Effector CD8-positive, alpha-beta T cell (primary cell): Measurements from ENCODE around the gene FKBP6.
"Not testable (repeated sequence)": the region's sequence is repeated elsewhere in the genome, so short reads cannot be mapped to it uniquely, and the experiment has no call there.

ENCODE experiments used
- DNase-seq: peaks from one replicate; lab custom pipeline; 2025; lab: John Stamatoyannopoulos, UW

FKBP6 gene

DNA sequence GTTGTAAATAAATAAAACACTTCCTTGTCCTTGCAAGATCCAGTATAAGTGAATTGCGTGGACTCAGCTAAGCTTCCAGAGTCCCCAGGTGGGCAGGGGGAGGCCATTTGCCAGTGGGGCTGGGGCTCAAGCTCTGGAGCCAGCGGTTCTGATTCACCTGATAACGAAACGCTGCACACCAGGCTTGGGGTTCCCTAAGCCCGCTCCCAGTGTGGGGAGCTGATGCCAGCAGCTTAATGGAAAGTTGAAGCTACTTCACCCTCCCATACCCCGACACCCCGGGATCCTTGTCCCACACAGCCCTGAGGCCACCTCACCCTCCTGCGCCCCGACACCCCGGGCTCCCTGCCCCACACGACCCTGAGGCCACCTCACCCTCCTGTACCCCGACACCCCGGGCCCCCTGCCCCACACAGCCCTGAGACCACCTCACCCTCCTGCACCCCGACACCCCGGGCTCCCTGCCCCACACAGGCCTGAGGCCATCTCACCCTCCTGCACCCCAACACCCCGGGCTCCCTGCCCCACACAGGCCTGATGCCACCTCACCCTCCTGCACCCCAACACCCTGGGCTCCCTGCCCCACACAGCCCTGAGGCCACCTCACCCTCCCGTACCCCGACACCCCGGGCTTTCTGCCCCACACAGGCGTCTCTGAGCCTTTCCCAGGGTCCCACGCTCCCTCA lies 30.8 kb downstream of the FKBP6 start:
- no peak for DNase-seq

DNA sequence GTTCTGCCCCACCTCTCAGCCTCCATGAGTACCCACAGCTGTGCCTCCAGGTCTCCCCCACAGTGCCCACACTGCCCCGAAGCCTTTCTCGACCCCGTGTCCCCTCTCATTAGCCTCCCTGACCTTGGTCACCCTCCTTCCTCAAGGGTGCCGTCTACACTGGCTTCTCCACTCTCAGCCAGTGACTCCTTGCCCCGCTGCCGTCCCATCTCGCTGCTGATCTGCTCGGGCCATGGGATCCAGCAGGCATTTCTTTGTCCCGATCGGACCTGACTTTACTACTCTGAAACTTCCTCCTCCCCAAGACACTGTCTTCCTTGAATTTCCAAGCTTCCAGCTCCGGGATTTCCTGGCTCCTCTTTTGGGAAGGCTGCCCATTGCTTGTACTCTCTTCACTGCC lies 31.3 kb downstream of the FKBP6 start:
- DNase-seq: no peak

- no peak for DNase-seq
These were observed 31.9 kb downstream of the FKBP6 start for GRCh38 chr7:73359746-73360375.

DNA sequence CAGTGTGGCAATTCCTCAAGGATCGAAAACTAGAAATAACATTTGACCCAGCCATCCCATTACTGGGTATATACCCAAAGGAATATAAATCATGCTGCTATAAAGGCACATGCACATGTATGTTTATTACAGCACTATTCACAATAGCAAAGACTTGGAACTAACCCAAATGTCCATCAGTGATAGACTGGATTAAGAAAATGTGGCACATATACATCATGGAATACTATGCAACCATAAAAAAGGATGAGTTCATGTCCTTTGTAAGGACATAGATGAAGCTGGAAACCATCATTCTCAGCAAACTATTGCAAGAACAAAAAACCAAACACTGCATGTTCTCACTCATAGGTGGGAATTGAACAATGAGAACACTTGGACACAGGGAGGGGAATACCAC lies 32.6 kb downstream of the FKBP6 start:
- DNase-seq: not testable (repeated sequence)

DNA sequence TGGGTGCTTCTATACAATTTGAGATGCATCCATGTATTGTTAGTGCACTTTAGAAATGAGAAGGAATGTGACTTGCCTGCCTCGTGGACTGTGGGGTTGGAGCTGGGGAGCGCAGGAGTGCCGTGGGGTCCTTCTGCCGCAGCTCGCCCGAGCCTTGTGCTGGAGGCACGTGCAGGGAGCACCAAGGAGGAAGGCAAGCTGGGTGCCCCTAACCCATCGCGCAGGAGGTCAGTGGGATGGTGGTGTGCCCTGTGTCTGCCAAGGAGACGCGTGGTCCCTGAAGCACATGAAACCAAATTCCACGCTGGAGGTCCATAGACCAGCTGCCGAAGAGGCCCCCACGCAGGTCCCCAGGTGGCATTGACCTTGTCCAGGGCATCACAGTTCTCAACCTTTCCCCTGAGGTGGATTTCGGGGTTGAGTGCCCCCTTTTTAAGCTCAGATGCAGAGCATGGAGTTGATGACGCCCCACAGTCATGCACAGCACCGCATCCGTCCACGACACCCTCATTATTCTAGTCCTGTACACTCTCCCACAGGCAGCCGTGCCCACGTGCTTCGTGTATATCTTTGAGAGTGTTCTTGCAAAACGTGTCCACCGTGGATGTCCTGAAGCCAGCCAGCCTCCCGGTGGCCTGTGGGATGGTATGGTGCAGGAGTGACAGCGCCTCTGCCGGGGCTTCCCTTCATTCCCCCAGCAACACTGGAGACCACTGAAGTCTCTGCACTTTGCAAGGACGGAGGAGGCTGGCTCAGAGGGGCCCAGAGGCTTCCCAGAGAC lies 35.5 kb downstream of the FKBP6 start:
- no peak for DNase-seq

GRCh38 chr7:73364006-73364728 lies 36.2 kb downstream of the FKBP6 start:
- DNase-seq: no peak

- DNase-seq: no peak
These were observed 38.2 kb downstream of the FKBP6 start for GRCh38 chr7:73366127-73366526.

DNA sequence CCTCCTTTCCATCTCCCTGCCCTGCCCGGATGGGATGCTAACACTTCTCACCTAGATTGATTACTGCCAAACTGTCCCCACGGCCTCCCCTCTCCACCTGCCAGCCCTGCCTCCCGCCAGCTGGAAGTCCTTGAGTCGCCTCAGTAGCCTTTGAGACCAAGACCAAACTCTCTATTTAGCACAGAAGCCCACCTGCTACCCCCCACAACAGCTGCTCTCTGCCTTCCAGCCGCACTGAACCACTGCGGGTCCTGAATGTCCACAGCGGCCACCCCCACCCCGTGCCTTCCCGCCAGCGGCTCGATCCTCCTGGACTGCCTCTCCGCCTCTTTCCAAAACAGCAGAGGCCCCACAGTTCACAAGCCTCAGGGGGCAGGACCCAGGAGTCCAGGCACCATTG lies 39.0 kb downstream of the FKBP6 start:
- DNase-seq: no peak

- no peak for DNase-seq
These were observed 41.0 kb downstream of the FKBP6 start for GRCh38 chr7:73369009-73369408.

DNA sequence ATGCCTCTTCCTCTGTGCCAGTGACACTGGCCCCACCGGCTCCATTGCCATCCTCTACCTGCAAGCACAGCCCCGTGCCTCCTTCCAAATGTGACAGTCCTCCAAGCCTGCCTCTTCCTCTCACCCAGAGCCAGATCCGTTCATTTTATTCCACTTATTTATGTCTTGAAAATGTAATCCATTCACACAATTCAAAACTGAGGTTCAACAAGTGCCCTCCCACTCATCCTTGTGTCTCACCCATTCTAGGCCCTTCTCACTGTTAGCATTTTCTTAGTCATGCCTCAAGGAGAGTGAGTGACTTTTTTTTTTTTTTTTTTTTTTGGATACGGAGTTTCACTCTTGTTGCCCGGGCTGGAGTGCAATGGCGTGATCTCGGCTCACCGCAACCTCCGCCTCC lies 41.7 kb downstream of the FKBP6 start:
- DNase-seq: no peak

GRCh38 chr7:73373741-73374140 lies 45.8 kb downstream of the FKBP6 start:
- no peak for DNase-seq

GRCh38 chr7:73376262-73376661 lies 48.3 kb downstream of the FKBP6 start:
- DNase-seq: not testable (repeated sequence)

GRCh38 chr7:73376671-73377412 lies 48.9 kb downstream of the FKBP6 start:
- DNase-seq: no peak

DNA sequence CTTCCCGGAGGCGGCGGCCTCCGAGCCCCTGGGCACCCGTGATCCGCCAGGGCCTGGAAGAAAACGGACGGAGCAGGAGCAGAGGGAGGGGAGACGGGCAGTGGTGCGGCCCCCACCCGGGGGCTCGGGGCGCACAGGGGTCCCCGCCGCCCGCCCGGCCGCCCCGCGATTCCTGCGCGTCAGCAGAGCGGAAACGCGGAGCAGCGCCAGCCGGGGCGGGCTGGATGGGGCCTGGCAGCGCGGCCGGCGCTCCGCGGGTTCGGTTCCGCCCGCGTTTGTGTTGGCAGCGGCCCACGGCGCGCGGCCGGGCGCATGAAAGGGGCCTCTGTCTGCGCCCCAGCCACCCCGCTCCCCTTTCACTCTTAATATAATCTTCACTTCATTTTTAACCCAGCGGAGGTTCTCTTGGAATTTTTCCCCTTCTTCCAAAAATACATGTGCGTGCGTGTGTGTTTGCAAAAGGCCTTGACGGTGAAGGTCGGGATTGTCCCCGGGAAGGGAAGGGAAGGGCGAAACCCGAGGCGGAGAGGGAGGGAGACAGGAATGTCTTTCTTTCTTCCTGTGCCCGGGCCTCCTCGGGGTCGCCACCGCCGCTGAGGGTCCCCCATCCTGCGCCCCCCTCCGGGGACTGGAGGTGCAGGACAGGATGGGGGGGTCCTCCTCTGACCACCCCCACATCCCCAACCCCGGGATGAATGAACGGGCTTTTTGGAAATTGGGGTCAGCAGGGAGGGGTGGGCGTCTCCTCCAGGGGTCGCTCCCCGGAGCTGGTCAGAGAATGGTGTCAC lies 49.6 kb downstream of the FKBP6 start:
- DNase-seq: not testable (repeated sequence)

- DNase-seq: no peak
These were observed 55.1 kb downstream of the FKBP6 start for GRCh38 chr7:73382934-73383503.

- no peak for DNase-seq
These were observed 59.4 kb downstream of the FKBP6 start for GRCh38 chr7:73387221-73387828.

DNA sequence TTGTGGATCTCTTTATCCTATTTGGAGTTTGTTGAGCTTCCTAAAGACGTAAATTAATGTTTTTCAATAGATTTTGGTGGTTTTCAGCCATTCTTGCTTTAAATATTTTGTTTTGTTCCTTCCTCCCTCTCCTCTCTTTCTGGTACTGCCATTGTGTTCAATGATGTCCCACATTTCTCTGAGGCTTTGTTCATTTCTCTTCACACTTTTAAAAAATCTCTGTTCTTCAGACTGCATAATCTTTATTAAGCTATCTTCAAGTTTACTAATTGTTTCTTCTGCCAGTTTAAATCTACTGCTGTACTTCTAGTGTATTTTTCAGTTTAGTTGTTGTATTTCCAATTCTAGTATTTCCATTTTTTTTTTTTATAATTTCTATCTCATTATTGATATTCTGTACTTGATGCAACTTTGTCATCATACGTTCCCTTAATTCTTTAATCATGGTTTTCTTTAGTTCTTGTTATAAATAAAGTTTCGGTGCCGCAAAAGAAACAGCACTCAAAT lies 60.0 kb downstream of the FKBP6 start:
- DNase-seq: no peak

DNA sequence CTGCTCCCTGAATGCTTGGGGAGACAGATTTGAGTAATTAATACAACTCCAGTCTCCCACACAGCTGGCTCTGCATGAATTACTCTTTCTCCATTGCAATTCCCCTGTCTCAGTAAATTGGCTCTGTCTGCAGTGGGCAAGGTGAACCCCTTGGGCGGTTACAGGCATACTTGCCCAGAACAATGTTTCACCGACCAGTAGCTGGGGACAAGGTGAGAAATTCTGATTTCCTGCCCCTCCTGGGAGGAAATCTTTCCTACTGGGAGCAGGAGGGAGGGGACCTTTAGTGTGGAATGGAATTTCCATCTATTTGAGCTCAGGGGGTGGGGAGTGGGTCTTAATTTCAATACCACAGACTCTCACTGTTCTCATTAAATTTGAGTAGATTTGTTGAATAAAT lies 63.4 kb downstream of the FKBP6 start:
- no peak for DNase-seq

- DNase-seq: no peak
These were observed 66.5 kb downstream of the FKBP6 start for GRCh38 chr7:73394422-73394821.
